ENCODE results near the gene SLC35E4.

DNA sequence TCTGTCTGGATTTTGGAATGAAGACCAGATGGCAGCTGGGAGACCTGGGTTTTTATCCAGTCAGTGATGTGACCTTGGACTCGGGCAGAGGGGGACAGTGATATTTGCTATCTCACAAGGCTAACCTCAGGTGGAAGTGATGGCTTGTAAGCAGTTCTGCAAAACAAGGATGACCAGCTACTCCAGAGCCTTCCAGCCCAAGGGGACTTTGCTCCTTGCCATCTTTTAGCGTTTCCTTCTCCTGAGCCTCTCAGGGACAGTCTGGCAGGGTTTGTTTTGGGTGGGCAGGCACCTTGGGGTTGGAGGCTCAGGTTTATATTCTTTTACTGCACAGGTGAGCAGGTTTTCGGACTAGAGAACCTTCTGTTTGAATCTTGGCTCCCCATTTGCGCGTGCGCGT, 49.6 kb downstream of the SLC35E4 start:
- TF ChIP-seq, protein P1, sequence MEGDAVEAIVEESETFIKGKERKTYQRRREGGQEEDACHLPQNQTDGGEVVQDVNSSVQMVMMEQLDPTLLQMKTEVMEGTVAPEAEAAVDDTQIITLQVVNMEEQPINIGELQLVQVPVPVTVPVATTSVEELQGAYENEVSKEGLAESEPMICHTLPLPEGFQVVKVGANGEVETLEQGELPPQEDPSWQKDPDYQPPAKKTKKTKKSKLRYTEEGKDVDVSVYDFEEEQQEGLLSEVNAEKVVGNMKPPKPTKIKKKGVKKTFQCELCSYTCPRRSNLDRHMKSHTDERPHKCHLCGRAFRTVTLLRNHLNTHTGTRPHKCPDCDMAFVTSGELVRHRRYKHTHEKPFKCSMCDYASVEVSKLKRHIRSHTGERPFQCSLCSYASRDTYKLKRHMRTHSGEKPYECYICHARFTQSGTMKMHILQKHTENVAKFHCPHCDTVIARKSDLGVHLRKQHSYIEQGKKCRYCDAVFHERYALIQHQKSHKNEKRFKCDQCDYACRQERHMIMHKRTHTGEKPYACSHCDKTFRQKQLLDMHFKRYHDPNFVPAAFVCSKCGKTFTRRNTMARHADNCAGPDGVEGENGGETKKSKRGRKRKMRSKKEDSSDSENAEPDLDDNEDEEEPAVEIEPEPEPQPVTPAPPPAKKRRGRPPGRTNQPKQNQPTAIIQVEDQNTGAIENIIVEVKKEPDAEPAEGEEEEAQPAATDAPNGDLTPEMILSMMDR (conservative IDR thresholded peaks at IDR 0.05; ENCODE audit: low read length), result no peak
- TF ChIP-seq EZH2phosphoT487 (IDR thresholded peaks at IDR 0.05; ENCODE audit: borderline replicate concordance, low read depth, low read length), result no peak
